ENCODE measurements around the gene OR4Q2. TPM values are rescaled to one million over a fixed set of nuclear protein-coding genes. Genes with fewer than 3 reads are reported as not detected.
"Not testable (repeated sequence)": the region's sequence is repeated elsewhere in the genome, so short reads cannot be mapped to it uniquely, and the experiment has no call there.

Gene OR4Q2
- polyA plus RNA-seq = not detected

DNA sequence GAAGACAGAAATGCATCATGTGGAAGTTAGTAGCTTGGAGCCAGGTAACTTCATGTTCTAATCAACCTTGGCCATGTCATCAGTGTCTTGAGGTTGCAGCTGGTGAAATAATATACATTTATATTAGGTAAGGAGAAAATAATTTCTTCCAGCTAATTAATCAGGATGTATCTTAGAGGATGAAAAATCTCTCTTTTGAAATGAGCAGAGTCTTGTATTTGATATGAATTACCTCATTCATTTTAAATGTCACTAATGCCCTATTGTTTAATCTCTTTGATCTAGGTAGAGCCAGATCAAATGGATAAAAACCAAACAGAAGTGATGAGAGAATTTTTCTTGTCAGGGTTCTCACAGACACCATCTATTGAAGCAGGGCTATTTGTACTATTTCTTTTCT, at the start of gene OR4Q2:
Gene OR4Q2, plus strand, starts transcription at position 301 of the 400 bp plus-strand sequence.
- H3K9me3 ChIP-seq (ENCODE audit: control insufficient read depth in 2 of 2, insufficient read depth in 1 of 2, low read depth in 1 of 2, low read length in 1 of 2) = no peaks in the 10 kb centered on the region
- H3K36me3 ChIP-seq (ENCODE audit: control insufficient read depth in 2 of 2, insufficient read depth in 2 of 2, low read length in 1 of 2) = no peaks in the 10 kb centered on the region
- H3K4me1 ChIP-seq (ENCODE audit: control insufficient read depth in 2 of 2, insufficient read depth in 2 of 2, low read length in 1 of 2) = no peaks in the 10 kb centered on the region
- H3K27ac ChIP-seq (ENCODE audit: low read depth in 2 of 2, low read length in 1 of 2) = no peak within 1 kb of the TSS
- no peaks in the 10 kb centered on the region for H3K27me3 ChIP-seq (ENCODE audit: control insufficient read depth in 1 of 2, insufficient read depth in 2 of 2, low read length in 2 of 2)
- no peak within 1 kb of the TSS for H3K4me3 ChIP-seq (ENCODE audit: low read depth in 1 of 2, low read length in 2 of 2)

GRCh38 chr14:19969735-19970134, 32.2 kb upstream of the OR4Q2 start:
- H3K27me3 ChIP-seq (ENCODE audit: control insufficient read depth in 1 of 2, insufficient read depth in 2 of 2, low read length in 2 of 2); H3K4me3 ChIP-seq (ENCODE audit: low read depth in 1 of 2, low read length in 2 of 2); H3K9me3 ChIP-seq (ENCODE audit: control insufficient read depth in 2 of 2, insufficient read depth in 1 of 2, low read depth in 1 of 2, low read length in 1 of 2); H3K4me1 ChIP-seq (ENCODE audit: control insufficient read depth in 2 of 2, insufficient read depth in 2 of 2, low read length in 1 of 2); H3K36me3 ChIP-seq (ENCODE audit: control insufficient read depth in 2 of 2, insufficient read depth in 2 of 2, low read length in 1 of 2); H3K27ac ChIP-seq (ENCODE audit: low read depth in 2 of 2, low read length in 1 of 2): not testable (repeated sequence)
- 57 to 76% methylated on average over 2 of the region's 2 CpGs for WGBS, 2 donors

DNA sequence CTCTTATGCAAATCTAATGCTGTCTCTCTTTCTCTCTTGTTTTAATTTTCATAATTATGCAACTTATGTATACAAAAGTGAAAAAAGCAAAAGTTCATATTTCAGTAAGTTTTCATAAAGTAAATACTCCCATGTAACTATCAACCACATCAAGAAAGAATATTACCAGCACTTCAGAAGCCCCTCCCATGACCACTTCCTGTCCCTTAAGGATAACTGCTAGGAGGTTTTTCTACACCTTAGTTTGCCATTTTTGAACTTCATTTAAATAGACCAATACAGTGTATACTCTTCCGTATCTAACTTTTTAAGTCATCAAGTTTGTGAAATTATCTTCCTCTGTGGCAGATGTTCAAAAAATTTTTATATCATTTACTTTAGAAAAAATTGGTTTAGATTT, 27.1 kb upstream of the OR4Q2 start:
- no peaks in the 10 kb centered on the region for H3K4me1 ChIP-seq (ENCODE audit: control insufficient read depth in 2 of 2, insufficient read depth in 2 of 2, low read length in 1 of 2)
- no peaks in the 10 kb centered on the region for H3K9me3 ChIP-seq (ENCODE audit: control insufficient read depth in 2 of 2, insufficient read depth in 1 of 2, low read depth in 1 of 2, low read length in 1 of 2)
- no peak overlapping the region for H3K4me3 ChIP-seq (ENCODE audit: low read depth in 1 of 2, low read length in 2 of 2)
- no peak overlapping the region for H3K27ac ChIP-seq (ENCODE audit: low read depth in 2 of 2, low read length in 1 of 2)
- no peaks in the 10 kb centered on the region for H3K36me3 ChIP-seq (ENCODE audit: control insufficient read depth in 2 of 2, insufficient read depth in 2 of 2, low read length in 1 of 2)
- no peaks in the 10 kb centered on the region for H3K27me3 ChIP-seq (ENCODE audit: control insufficient read depth in 1 of 2, insufficient read depth in 2 of 2, low read length in 2 of 2)
- 52 to 74% methylated on average over 1 of the region's 1 CpG for WGBS, 2 donors

DNA sequence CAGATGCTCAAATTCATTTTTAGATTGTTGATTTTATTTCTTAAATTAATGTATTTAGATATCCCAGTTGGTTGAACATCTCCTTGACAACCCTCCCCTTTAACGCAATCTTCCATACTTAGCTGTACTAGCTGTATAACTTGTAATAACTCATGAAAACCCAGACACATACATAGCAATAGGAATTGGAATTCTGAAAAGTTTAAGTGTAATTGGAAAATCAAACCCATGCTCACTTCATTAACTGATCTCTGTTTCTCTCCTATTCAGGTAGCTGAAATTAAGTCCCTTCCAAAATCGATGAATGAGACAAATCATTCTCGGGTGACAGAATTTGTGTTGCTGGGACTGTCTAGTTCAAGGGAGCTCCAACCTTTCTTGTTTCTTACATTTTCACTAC, 26.7 kb upstream of the OR4Q2 start, which contains the start of gene OR4K15:
Gene OR4K15, plus strand, starts transcription at position 301 of the 400 bp plus-strand sequence. Its CDS starts 0 bp downstream, at position 301.
- WGBS, 2 donors = 89 to 97% methylated on average over 3 of the region's 3 CpGs
- Histone ChIP-seq H3K4me1 (ENCODE audit: control insufficient read depth in 2 of 2, insufficient read depth in 2 of 2, low read length in 1 of 2) (no peaks in the 10 kb centered on the region), H3K27ac (ENCODE audit: low read depth in 2 of 2, low read length in 1 of 2) (no peak within 1 kb of the TSS), H3K9me3 (ENCODE audit: control insufficient read depth in 2 of 2, insufficient read depth in 1 of 2, low read depth in 1 of 2, low read length in 1 of 2) (no peaks in the 10 kb centered on the region), H3K4me3 (ENCODE audit: low read depth in 1 of 2, low read length in 2 of 2) (no peak within 1 kb of the TSS), H3K27me3 (ENCODE audit: control insufficient read depth in 1 of 2, insufficient read depth in 2 of 2, low read length in 2 of 2) (no peaks in the 10 kb centered on the region), H3K36me3 (ENCODE audit: control insufficient read depth in 2 of 2, insufficient read depth in 2 of 2, low read length in 1 of 2) (no peaks in the 10 kb centered on the region)

DNA sequence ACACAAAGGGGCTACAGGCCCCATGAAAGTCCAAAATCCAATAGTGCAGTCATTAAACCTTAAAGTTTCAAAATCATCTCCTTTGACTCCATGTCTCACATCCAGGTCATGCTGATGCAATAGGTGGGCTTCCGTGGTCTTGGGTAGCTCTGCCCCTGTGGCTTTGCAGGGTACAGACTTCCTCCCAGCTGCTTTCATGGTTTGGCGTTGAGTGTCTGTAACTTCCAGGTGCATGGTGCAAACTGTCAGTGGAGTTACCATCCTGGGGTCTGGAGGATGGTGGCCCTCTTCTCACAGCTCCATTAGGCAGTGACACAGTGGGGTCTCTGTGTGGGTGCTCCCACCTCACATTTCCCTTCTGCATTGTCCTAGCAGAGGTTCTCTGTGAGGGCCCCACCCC, 8.5 kb upstream of the OR4Q2 start:
- H3K36me3 ChIP-seq (ENCODE audit: control insufficient read depth in 2 of 2, insufficient read depth in 2 of 2, low read length in 1 of 2) = no peaks in the 10 kb centered on the region
- H3K27ac ChIP-seq (ENCODE audit: low read depth in 2 of 2, low read length in 1 of 2) = no peak overlapping the region
- WGBS, 2 donors = 48 to 57% methylated on average over 2 of the region's 2 CpGs
- H3K4me3 ChIP-seq (ENCODE audit: low read depth in 1 of 2, low read length in 2 of 2) = no peak overlapping the region
- no peaks in the 10 kb centered on the region for H3K4me1 ChIP-seq (ENCODE audit: control insufficient read depth in 2 of 2, insufficient read depth in 2 of 2, low read length in 1 of 2)
- H3K27me3 ChIP-seq (ENCODE audit: control insufficient read depth in 1 of 2, insufficient read depth in 2 of 2, low read length in 2 of 2) = no peaks in the 10 kb centered on the region
- H3K9me3 ChIP-seq (ENCODE audit: control insufficient read depth in 2 of 2, insufficient read depth in 1 of 2, low read depth in 1 of 2, low read length in 1 of 2) = peaks cover 0 to 2% of the 10 kb centered on the region in 2 donors

DNA sequence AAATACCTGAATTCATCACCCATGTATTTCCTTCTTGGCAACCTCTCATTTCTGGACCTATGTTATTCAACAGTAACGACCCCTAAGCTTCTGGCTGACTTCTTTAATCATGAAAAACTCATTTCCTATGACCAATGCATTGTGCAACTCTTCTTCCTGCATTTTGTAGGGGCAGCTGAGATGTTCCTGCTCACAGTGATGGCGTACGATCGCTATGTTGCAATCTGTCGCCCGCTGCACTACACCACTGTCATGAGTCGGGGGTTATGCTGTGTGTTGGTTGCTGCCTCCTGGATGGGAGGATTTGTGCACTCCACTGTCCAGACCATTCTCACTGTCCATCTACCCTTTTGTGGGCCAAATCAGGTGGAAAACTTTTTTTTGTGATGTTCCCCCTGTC, 356 bp downstream of the OR4Q2 start:
- Histone ChIP-seq H3K4me1 (ENCODE audit: control insufficient read depth in 2 of 2, insufficient read depth in 2 of 2, low read length in 1 of 2) (no peaks in the 10 kb centered on the region), H3K9me3 (ENCODE audit: control insufficient read depth in 2 of 2, insufficient read depth in 1 of 2, low read depth in 1 of 2, low read length in 1 of 2) (no peaks in the 10 kb centered on the region), H3K27me3 (ENCODE audit: control insufficient read depth in 1 of 2, insufficient read depth in 2 of 2, low read length in 2 of 2) (no peaks in the 10 kb centered on the region), H3K36me3 (ENCODE audit: control insufficient read depth in 2 of 2, insufficient read depth in 2 of 2, low read length in 1 of 2) (no peaks in the 10 kb centered on the region), H3K27ac (ENCODE audit: low read depth in 2 of 2, low read length in 1 of 2) (no peak overlapping the region), H3K4me3 (ENCODE audit: low read depth in 1 of 2, low read length in 2 of 2) (no peak overlapping the region)
- WGBS, 2 donors = 73 to 80% methylated on average over 7 of the region's 7 CpGs

GRCh38 chr14:20008156-20008555, 6.2 kb downstream of the OR4Q2 start:
- no peak overlapping the region for H3K4me3 ChIP-seq (ENCODE audit: low read depth in 1 of 2, low read length in 2 of 2)
- no peaks in the 10 kb centered on the region for H3K9me3 ChIP-seq (ENCODE audit: control insufficient read depth in 2 of 2, insufficient read depth in 1 of 2, low read depth in 1 of 2, low read length in 1 of 2)
- H3K36me3 ChIP-seq (ENCODE audit: control insufficient read depth in 2 of 2, insufficient read depth in 2 of 2, low read length in 1 of 2) = no peaks in the 10 kb centered on the region
- no peaks in the 10 kb centered on the region for H3K27me3 ChIP-seq (ENCODE audit: control insufficient read depth in 1 of 2, insufficient read depth in 2 of 2, low read length in 2 of 2)
- no peak overlapping the region for H3K27ac ChIP-seq (ENCODE audit: low read depth in 2 of 2, low read length in 1 of 2)
- H3K4me1 ChIP-seq (ENCODE audit: control insufficient read depth in 2 of 2, insufficient read depth in 2 of 2, low read length in 1 of 2) = no peaks in the 10 kb centered on the region

GRCh38 chr14:20019257-20019865, 17.4 kb downstream of the OR4Q2 start, which contains the start of gene OR4K14:
Gene OR4K14 (minus strand): TSS chr14:20019307. CDS start chr14:20015193, 4,114 bp downstream.
- H3K27ac ChIP-seq (ENCODE audit: low read depth in 2 of 2, low read length in 1 of 2) = no peak within 1 kb of the TSS
- whole genome bisulfite sequencing, 2 donors = 72 to 73% methylated on average over 2 of the region's 2 CpGs
- no peak within 1 kb of the TSS for H3K4me3 ChIP-seq (ENCODE audit: low read depth in 1 of 2, low read length in 2 of 2)
- H3K4me1 ChIP-seq (ENCODE audit: control insufficient read depth in 2 of 2, insufficient read depth in 2 of 2, low read length in 1 of 2) = no peaks in the 10 kb centered on the region
- H3K27me3 ChIP-seq (ENCODE audit: control insufficient read depth in 1 of 2, insufficient read depth in 2 of 2, low read length in 2 of 2) = no peaks in the 10 kb centered on the region
- no peaks in the 10 kb centered on the region for H3K36me3 ChIP-seq (ENCODE audit: control insufficient read depth in 2 of 2, insufficient read depth in 2 of 2, low read length in 1 of 2)
- H3K9me3 ChIP-seq (ENCODE audit: control insufficient read depth in 2 of 2, insufficient read depth in 1 of 2, low read depth in 1 of 2, low read length in 1 of 2) = peaks cover under 1 to 5% of the 10 kb centered on the region in 2 donors

GRCh38 chr14:20031058-20031457, 29.1 kb downstream of the OR4Q2 start:
- H3K9me3 ChIP-seq (ENCODE audit: control insufficient read depth in 2 of 2, insufficient read depth in 1 of 2, low read depth in 1 of 2, low read length in 1 of 2) = no peaks in the 10 kb centered on the region
- H3K27me3 ChIP-seq (ENCODE audit: control insufficient read depth in 1 of 2, insufficient read depth in 2 of 2, low read length in 2 of 2) = no peaks in the 10 kb centered on the region
- no peaks in the 10 kb centered on the region for H3K4me1 ChIP-seq (ENCODE audit: control insufficient read depth in 2 of 2, insufficient read depth in 2 of 2, low read length in 1 of 2)
- WGBS, 2 donors = 75% methylated on average over 6 of the region's 6 CpGs
- H3K27ac ChIP-seq (ENCODE audit: low read depth in 2 of 2, low read length in 1 of 2) = no peak overlapping the region
- H3K4me3 ChIP-seq (ENCODE audit: low read depth in 1 of 2, low read length in 2 of 2) = no peak overlapping the region
- no peaks in the 10 kb centered on the region for H3K36me3 ChIP-seq (ENCODE audit: control insufficient read depth in 2 of 2, insufficient read depth in 2 of 2, low read length in 1 of 2)

DNA sequence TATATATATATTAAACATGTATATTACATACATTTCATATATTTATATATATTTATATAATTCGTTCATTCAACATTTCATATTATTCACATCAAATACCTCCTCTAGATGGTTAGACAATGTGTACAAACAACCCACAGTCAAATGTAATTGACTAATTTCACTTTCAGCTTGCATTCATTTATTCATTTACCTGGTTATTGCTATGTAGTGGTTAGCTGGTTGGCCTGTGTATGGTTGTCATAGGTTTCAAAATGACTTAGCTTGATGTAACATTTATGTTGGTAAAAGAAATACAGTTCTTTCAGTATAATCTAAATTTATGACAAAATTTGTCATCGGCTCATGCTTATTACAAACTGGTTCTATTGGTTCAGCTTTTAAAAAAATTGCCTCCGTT, 33.5 kb downstream of the OR4Q2 start:
- H3K9me3 ChIP-seq (ENCODE audit: control insufficient read depth in 2 of 2, insufficient read depth in 1 of 2, low read depth in 1 of 2, low read length in 1 of 2) = no peaks in the 10 kb centered on the region
- H3K27ac ChIP-seq (ENCODE audit: low read depth in 2 of 2, low read length in 1 of 2) = no peak overlapping the region
- no peaks in the 10 kb centered on the region for H3K27me3 ChIP-seq (ENCODE audit: control insufficient read depth in 1 of 2, insufficient read depth in 2 of 2, low read length in 2 of 2)
- no peak overlapping the region for H3K4me3 ChIP-seq (ENCODE audit: low read depth in 1 of 2, low read length in 2 of 2)
- no peaks in the 10 kb centered on the region for H3K4me1 ChIP-seq (ENCODE audit: control insufficient read depth in 2 of 2, insufficient read depth in 2 of 2, low read length in 1 of 2)
- no peaks in the 10 kb centered on the region for H3K36me3 ChIP-seq (ENCODE audit: control insufficient read depth in 2 of 2, insufficient read depth in 2 of 2, low read length in 1 of 2)
- WGBS, 2 donors = 59 to 64% methylated on average over 3 of the region's 3 CpGs
